ACC112 (cell line): ENCODE measurements around the gene SHISA7.

Experiments
- H2AFZ ChIP-seq: fragments of 200-600 bp; sonication (generic); one replicate; pipeline ENCODE4 v1.6.0; 2017; ENCODE audit warnings: antibody characterized with exemption, low read length; ENCODE audit not compliant: unreplicated experiment
- H3K27ac ChIP-seq: fragments of 200-600 bp; sonication (generic); 2 replicates; pipeline ENCODE4 v1.5.1; 2014; ENCODE audit warnings: low read depth, mild to moderate bottlenecking, antibody characterized with exemption, low read length, moderate library complexity
- H3K27me3 ChIP-seq: fragments of 200-600 bp; sonication (generic); 2 replicates; pipeline ENCODE4 v1.6.1; 2014; ENCODE audit warnings: mild to moderate bottlenecking, antibody characterized with exemption, low read length, moderate library complexity, mixed read lengths; ENCODE audit not compliant: insufficient read depth
- H3K36me3 ChIP-seq: fragments of 200-600 bp; sonication (generic); 2 replicates; pipeline ENCODE4 v1.6.1; 2016; ENCODE audit warnings: mild to moderate bottlenecking, antibody characterized with exemption, low read length, moderate library complexity, mixed read lengths; ENCODE audit not compliant: insufficient read depth
- H3K4me1 ChIP-seq: fragments of 200-600 bp; sonication (generic); one replicate; pipeline ENCODE4 v1.6.1; 2016; ENCODE audit warnings: low read length, mixed read lengths; ENCODE audit not compliant: insufficient read depth, unreplicated experiment, control insufficient read depth
- H3K4me3 ChIP-seq: fragments of 200-600 bp; sonication (generic); 2 replicates; pipeline ENCODE4 v1.5.1; 2014; ENCODE audit warnings: mild to moderate bottlenecking, low read depth, low read length
- H3K79me2 ChIP-seq: fragments of 200-600 bp; sonication (generic); one replicate; pipeline ENCODE4 v1.6.0; 2016; ENCODE audit warnings: low read length; ENCODE audit not compliant: control insufficient read depth, unreplicated experiment, insufficient read depth

The SHISA7 gene

GRCh38 chr19:55486043-55486970 lies 43.2 kb upstream of the SHISA7 start:
- Histone ChIP-seq H3K4me1 (peaks cover 28% of the 10 kb centered on the region), H3K27ac (peak overlapping the region; percentile 87), H3K79me2 (peaks cover 5% of the 10 kb centered on the region), H2AFZ (no peak overlapping the region), H3K27me3 (no peaks in the 10 kb centered on the region), H3K4me3 (peak overlapping the region; percentile 83), H3K36me3 (no peaks in the 10 kb centered on the region)

- Histone ChIP-seq H3K79me2 (peaks cover 5% of the 10 kb centered on the region), H3K36me3 (no peaks in the 10 kb centered on the region), H3K27me3 (no peaks in the 10 kb centered on the region), H3K4me3 (peak overlapping the region; percentile 83), H3K27ac (peak overlapping the region; percentile 87), H2AFZ (no peak overlapping the region), H3K4me1 (peaks cover 28% of the 10 kb centered on the region)
Observed at GRCh38 chr19:55485439-55486011, 42.4 kb upstream of the SHISA7 start.

GRCh38 chr19:55484593-55485438 lies 41.7 kb upstream of the SHISA7 start, which contains the start of gene NAT14:
Gene NAT14 (plus strand): TSS chr19:55485188. CDS start chr19:55485709, 521 bp downstream.
- Histone ChIP-seq H3K79me2 (peaks cover 5% of the 10 kb centered on the region), H2AFZ (peak within 1 kb of the TSS; percentile 45), H3K27me3 (no peaks in the 10 kb centered on the region), H3K36me3 (no peaks in the 10 kb centered on the region), H3K4me1 (peaks cover 28% of the 10 kb centered on the region), H3K4me3 (peak within 1 kb of the TSS; percentile 83), H3K27ac (peak within 1 kb of the TSS; percentile 87)

- Histone ChIP-seq H3K4me3 (peak overlapping the region; percentile 83), H3K79me2 (peaks cover 5% of the 10 kb centered on the region), H3K4me1 (peaks cover 28% of the 10 kb centered on the region), H3K27me3 (no peaks in the 10 kb centered on the region), H3K36me3 (no peaks in the 10 kb centered on the region), H2AFZ (no peak overlapping the region), H3K27ac (no peak overlapping the region)
Observed at GRCh38 chr19:55483706-55484592, 40.8 kb upstream of the SHISA7 start.

GRCh38 chr19:55482967-55483705 lies 40.0 kb upstream of the SHISA7 start:
- no peak overlapping the region for H3K4me3 ChIP-seq
- no peaks in the 10 kb centered on the region for H3K27me3 ChIP-seq
- H3K27ac ChIP-seq = no peak overlapping the region
- H3K79me2 ChIP-seq = peaks cover 7% of the 10 kb centered on the region
- no peak overlapping the region for H2AFZ ChIP-seq
- H3K36me3 ChIP-seq = no peaks in the 10 kb centered on the region
- peaks cover 25% of the 10 kb centered on the region for H3K4me1 ChIP-seq

GRCh38 chr19:55482156-55482961 lies 39.3 kb upstream of the SHISA7 start:
- peaks cover 26% of the 10 kb centered on the region for H3K4me1 ChIP-seq
- no peaks in the 10 kb centered on the region for H3K36me3 ChIP-seq
- H3K4me3 ChIP-seq = no peak overlapping the region
- no peaks in the 10 kb centered on the region for H3K27me3 ChIP-seq
- no peak overlapping the region for H3K27ac ChIP-seq
- H2AFZ ChIP-seq = no peak overlapping the region
- H3K79me2 ChIP-seq = peaks cover 13% of the 10 kb centered on the region

- no peaks in the 10 kb centered on the region for H3K36me3 ChIP-seq
- H2AFZ ChIP-seq = no peak overlapping the region
- no peaks in the 10 kb centered on the region for H3K27me3 ChIP-seq
- peaks cover 13% of the 10 kb centered on the region for H3K79me2 ChIP-seq
- no peak overlapping the region for H3K4me3 ChIP-seq
- H3K4me1 ChIP-seq = peaks cover 20% of the 10 kb centered on the region
- no peak overlapping the region for H3K27ac ChIP-seq
Observed at GRCh38 chr19:55481794-55482155, 38.7 kb upstream of the SHISA7 start.

GRCh38 chr19:55481148-55481793 lies 38.2 kb upstream of the SHISA7 start:
- no peak overlapping the region for H3K4me3 ChIP-seq
- no peak overlapping the region for H3K27ac ChIP-seq
- no peaks in the 10 kb centered on the region for H3K36me3 ChIP-seq
- no peaks in the 10 kb centered on the region for H3K27me3 ChIP-seq
- H3K4me1 ChIP-seq = peaks cover 15% of the 10 kb centered on the region
- peaks cover 13% of the 10 kb centered on the region for H3K79me2 ChIP-seq
- no peak overlapping the region for H2AFZ ChIP-seq
